PC-3 (cell line): ENCODE measurements around the gene ACBD5. TPM values are rescaled to one million over a fixed set of nuclear protein-coding genes. Genes with fewer than 3 reads are reported as not detected.
"Not testable (repeated sequence)": the region's sequence is repeated elsewhere in the genome, so short reads cannot be mapped to it uniquely, and the experiment has no call there.

Experiments
- ATAC-seq: fragments of 200-7000 bp; cut with Tn5 transposase; 2 replicates; pipeline ENCODE4 v1.9.1; 2020; ENCODE audit warnings: mild to moderate bottlenecking, moderate library complexity
- BruUV-seq: library from RNA; stranded (reverse); fragments of 400-500 nt; replicated peaks from 2 replicates; lab custom pipeline; 2021; lab: Mats Ljungman, UMichigan
- CTCF ChIA-PET: fragments of 300-600 bp; sonication (Branson Sonifier 250); formaldehyde crosslinking; loops from one replicate; lab custom pipeline; 2022; ENCODE audit warnings: antibody characterized with exemption; lab: Charles Lee
- POLR2A ChIA-PET: fragments of 300-600 bp; sonication (Branson Sonifier 250); formaldehyde crosslinking; loops from one replicate; lab custom pipeline; 2022; ENCODE audit warnings: antibody characterized with exemption; ENCODE audit not compliant: unreplicated experiment; lab: Charles Lee
- DNase-seq: peaks from one replicate; pipeline ENCODE4 v3.0.0-alpha.2; 2015
- H2AFZ ChIP-seq: fragments of 300-600 bp; sonication (generic); 2 replicates; pipeline ENCODE4 v1.6.0; 2016; ENCODE audit warnings: antibody characterized with exemption, low read length
- H3F3A ChIP-seq: fragments of 300-600 bp; sonication (generic); one replicate; pipeline ENCODE4 v1.6.0; 2017; ENCODE audit warnings: antibody characterized with exemption, low read length, control low read depth, mild to moderate bottlenecking; ENCODE audit not compliant: unreplicated experiment
- H3K27ac ChIP-seq: fragments of 300-600 bp; sonication (generic); 2 replicates; pipeline ENCODE4 v1.5.1; 2016; ENCODE audit warnings: mild to moderate bottlenecking, low read length
- H3K27me3 ChIP-seq: fragments of 300-600 bp; sonication (generic); 2 replicates; pipeline ENCODE4 v1.6.1; 2016; ENCODE audit warnings: low read length, mixed read lengths
- H3K36me3 ChIP-seq: fragments of 300-600 bp; sonication (generic); 2 replicates; pipeline ENCODE4 v1.6.1; 2016; ENCODE audit warnings: low read depth, mixed run types, low read length, mixed read lengths
- H3K4me1 ChIP-seq: fragments of 300-600 bp; sonication (generic); 2 replicates; pipeline ENCODE4 v1.5.1; 2016; ENCODE audit warnings: low read length; ENCODE audit not compliant: insufficient read depth
- H3K4me2 ChIP-seq: fragments of 300-600 bp; sonication (generic); 2 replicates; pipeline ENCODE4 v1.6.0; 2016; ENCODE audit warnings: low read length
- H3K4me3 ChIP-seq: fragments of 300-600 bp; sonication (generic); 2 replicates; pipeline ENCODE4 v1.5.1; 2016; ENCODE audit warnings: mild to moderate bottlenecking, low read length, mixed read lengths
- H3K79me2 ChIP-seq: fragments of 300-600 bp; sonication (generic); 2 replicates; pipeline ENCODE4 v1.6.1; 2017; ENCODE audit warnings: low read length, mixed read lengths
- H3K9ac ChIP-seq: fragments of 300-600 bp; sonication (generic); 2 replicates; pipeline ENCODE4 v1.6.0; 2016; ENCODE audit warnings: mild to moderate bottlenecking, low read length
- H3K9me2 ChIP-seq: fragments of 300-600 bp; sonication (generic); replicated peaks from 2 replicates; pipeline ENCODE4 v1.6.1; 2016; ENCODE audit warnings: mixed run types, low read length, mixed read lengths
- H3K9me3 ChIP-seq: fragments of 300-600 bp; sonication (generic); 2 replicates; pipeline ENCODE4 v1.6.1; 2016; ENCODE audit warnings: low read length, mixed read lengths
- H4K20me1 ChIP-seq: fragments of 300-600 bp; sonication (generic); 2 replicates; pipeline ENCODE4 v1.6.1; 2016; ENCODE audit warnings: low read length, mixed read lengths
- EZH2 ChIP-seq: fragments of 300-600 bp; sonication (generic); IDR thresholded peaks from one replicate; pipeline ENCODE4 v1.6.1; 2017; ENCODE audit warnings: antibody characterized with exemption, mild to moderate bottlenecking, low read length; ENCODE audit not compliant: unreplicated experiment
- EZH2phosphoT487 ChIP-seq: fragments of 300-600 bp; sonication (generic); IDR thresholded peaks from 2 replicates; pipeline ENCODE4 v1.6.1; 2018; ENCODE audit warnings: mild to moderate bottlenecking, antibody characterized with exemption, low read length, borderline replicate concordance
- intact Hi-C: fragments of 100-400 bp; cut with micrococcal nuclease; formaldehyde crosslinking; loops from 2 replicates; pipeline ENCODE4 v1.9.0; 2023
- total RNA-seq: library from RNA; depleted of rRNA; stranded (reverse); fragments of >200 nt; gene quantifications from 2 replicates; pipeline ENCODE4 v1.2.3, GENCODE V29; 2014
- TF ChIP-seq, protein P1 (sequence below): fragments of 300-600 bp; sonication (generic); conservative IDR thresholded peaks from 2 replicates; pipeline ENCODE4 v1.5.1; 2017; ENCODE audit warnings: antibody characterized with exemption, low read depth, mild to moderate bottlenecking, low read length

ACBD5 gene
- total RNA-seq, 1 experiment from 2014 or later: 10.7 TPM

DNA sequence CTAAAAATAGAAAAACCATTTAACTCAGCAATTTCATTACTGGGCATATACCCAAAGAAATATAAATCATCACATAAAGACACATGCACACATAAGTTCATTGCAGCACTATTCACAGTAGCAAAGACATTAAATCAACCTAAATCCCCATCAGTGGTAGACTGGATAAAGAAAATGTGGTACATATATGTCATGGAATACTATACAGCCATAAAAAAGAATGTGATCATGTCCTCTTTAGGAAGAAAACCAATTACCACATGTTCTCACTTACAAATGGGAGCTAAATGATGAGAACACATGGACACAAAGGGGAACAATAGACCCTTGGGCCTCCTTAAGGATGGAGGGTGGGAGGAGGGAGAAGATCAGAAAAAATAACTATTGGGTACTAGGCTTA is 36.0 kb upstream of the ACBD5 start:
- intact Hi-C loops: no loop called here
- no TSS peak for BruUV-seq
- no peak overlapping the region for H3K9ac ChIP-seq
- H3F3A ChIP-seq: no peaks in the 10 kb centered on the region
- no peak for DNase-seq
- H2AFZ ChIP-seq: no peak overlapping the region
- CTCF ChIA-PET: no interaction called here
- no peaks in the 10 kb centered on the region for H3K79me2 ChIP-seq
- no peak overlapping the region for H3K4me3 ChIP-seq
- ATAC-seq: no peak
- H3K4me2 ChIP-seq: no peak overlapping the region
- H3K27ac ChIP-seq: no peak overlapping the region
- no peaks in the 10 kb centered on the region for H3K4me1 ChIP-seq
- POLR2A ChIA-PET: no interaction called here
- TF ChIP-seq, protein P1, sequence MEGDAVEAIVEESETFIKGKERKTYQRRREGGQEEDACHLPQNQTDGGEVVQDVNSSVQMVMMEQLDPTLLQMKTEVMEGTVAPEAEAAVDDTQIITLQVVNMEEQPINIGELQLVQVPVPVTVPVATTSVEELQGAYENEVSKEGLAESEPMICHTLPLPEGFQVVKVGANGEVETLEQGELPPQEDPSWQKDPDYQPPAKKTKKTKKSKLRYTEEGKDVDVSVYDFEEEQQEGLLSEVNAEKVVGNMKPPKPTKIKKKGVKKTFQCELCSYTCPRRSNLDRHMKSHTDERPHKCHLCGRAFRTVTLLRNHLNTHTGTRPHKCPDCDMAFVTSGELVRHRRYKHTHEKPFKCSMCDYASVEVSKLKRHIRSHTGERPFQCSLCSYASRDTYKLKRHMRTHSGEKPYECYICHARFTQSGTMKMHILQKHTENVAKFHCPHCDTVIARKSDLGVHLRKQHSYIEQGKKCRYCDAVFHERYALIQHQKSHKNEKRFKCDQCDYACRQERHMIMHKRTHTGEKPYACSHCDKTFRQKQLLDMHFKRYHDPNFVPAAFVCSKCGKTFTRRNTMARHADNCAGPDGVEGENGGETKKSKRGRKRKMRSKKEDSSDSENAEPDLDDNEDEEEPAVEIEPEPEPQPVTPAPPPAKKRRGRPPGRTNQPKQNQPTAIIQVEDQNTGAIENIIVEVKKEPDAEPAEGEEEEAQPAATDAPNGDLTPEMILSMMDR: no peak
- TF ChIP-seq EZH2 (no peak), EZH2phosphoT487 (no peak)
- H3K27me3 ChIP-seq: no peaks in the 10 kb centered on the region
- H3K9me3 ChIP-seq: 0 out of 2 replicates have a peak, but pooled peaks cover 3% of the 10 kb centered on the region
- H4K20me1 ChIP-seq: no peaks in the 10 kb centered on the region
- no peaks in the 10 kb centered on the region for H3K36me3 ChIP-seq
- H3K9me2 ChIP-seq: no peaks in the 10 kb centered on the region

DNA sequence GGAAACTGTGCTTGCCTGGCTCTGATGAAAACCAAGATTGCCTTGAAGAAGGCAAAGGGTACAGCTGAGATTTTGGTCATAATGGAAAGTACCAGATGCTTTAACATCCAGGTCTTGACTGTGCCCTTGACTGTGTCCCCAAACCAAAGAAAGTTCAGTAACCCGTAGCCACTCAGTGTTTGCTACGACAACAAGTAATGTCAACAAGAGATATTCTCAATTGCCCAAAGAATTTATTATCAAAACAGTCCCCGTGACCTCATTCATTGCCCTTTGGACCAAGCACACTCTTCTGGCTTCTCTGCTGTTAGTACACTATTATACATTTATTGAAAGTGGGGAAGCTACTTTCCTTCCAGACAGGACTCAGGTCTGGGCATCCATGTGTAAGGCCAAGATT is 25.4 kb upstream of the ACBD5 start:
- intact Hi-C loops, BruUV-seq, H3K27ac ChIP-seq, H3K4me2 ChIP-seq, H3K27me3 ChIP-seq, H3K4me1 ChIP-seq, POLR2A ChIA-PET, H3K9ac ChIP-seq, CTCF ChIA-PET, H3K9me3 ChIP-seq, DNase-seq, H2AFZ ChIP-seq, ATAC-seq, H4K20me1 ChIP-seq, H3K9me2 ChIP-seq, H3K4me3 ChIP-seq, H3K79me2 ChIP-seq, H3K36me3 ChIP-seq, H3F3A ChIP-seq: not testable (repeated sequence)

- intact Hi-C loops, H3K27ac ChIP-seq, POLR2A ChIA-PET, BruUV-seq, ATAC-seq, H4K20me1 ChIP-seq, H3K4me2 ChIP-seq, H3K4me3 ChIP-seq, H3K9me2 ChIP-seq, DNase-seq, H2AFZ ChIP-seq, H3K9me3 ChIP-seq, H3F3A ChIP-seq, H3K4me1 ChIP-seq, H3K36me3 ChIP-seq, H3K79me2 ChIP-seq, CTCF ChIA-PET, H3K27me3 ChIP-seq, H3K9ac ChIP-seq: not testable (repeated sequence)
Observed at GRCh38 chr10:27262788-27263187, 22.2 kb upstream of the ACBD5 start.
